H7 (cell line): Measurements from ENCODE around the gene EXD3. TPM values are rescaled to one million over a fixed set of nuclear protein-coding genes. Genes with fewer than 3 reads are reported as not detected.

Experiments used
- DNase-seq: peaks from one replicate; pipeline ENCODE4 v3.0.0; 2012
- H3K27me3 ChIP-seq: 2 replicates; pipeline ENCODE4 v1.6.0; 2011; ENCODE audit warnings: mild to moderate bottlenecking, low read length; ENCODE audit not compliant: control insufficient read depth, insufficient read depth
- H3K36me3 ChIP-seq: replicated peaks from 2 replicates; pipeline ENCODE4 v1.5.1; 2011; ENCODE audit warnings: low read length; ENCODE audit not compliant: control insufficient read depth, insufficient read depth
- H3K4me3 ChIP-seq: 2 replicates; pipeline ENCODE4 v1.5.1; 2011; ENCODE audit warnings: low read depth, mild to moderate bottlenecking, control low read depth, low read length, moderate library complexity; ENCODE audit not compliant: insufficient read depth
- total RNA-seq: library from RNA; depleted of rRNA; stranded (reverse); fragments of >200 nt; shearing (Covaris generic); gene quantifications from 2 replicates; pipeline ENCODE4 v1.2.3, GENCODE V29; 2014

The EXD3 gene
- total RNA-seq, 1 experiment from 2014 or later = 7.0 TPM

DNA sequence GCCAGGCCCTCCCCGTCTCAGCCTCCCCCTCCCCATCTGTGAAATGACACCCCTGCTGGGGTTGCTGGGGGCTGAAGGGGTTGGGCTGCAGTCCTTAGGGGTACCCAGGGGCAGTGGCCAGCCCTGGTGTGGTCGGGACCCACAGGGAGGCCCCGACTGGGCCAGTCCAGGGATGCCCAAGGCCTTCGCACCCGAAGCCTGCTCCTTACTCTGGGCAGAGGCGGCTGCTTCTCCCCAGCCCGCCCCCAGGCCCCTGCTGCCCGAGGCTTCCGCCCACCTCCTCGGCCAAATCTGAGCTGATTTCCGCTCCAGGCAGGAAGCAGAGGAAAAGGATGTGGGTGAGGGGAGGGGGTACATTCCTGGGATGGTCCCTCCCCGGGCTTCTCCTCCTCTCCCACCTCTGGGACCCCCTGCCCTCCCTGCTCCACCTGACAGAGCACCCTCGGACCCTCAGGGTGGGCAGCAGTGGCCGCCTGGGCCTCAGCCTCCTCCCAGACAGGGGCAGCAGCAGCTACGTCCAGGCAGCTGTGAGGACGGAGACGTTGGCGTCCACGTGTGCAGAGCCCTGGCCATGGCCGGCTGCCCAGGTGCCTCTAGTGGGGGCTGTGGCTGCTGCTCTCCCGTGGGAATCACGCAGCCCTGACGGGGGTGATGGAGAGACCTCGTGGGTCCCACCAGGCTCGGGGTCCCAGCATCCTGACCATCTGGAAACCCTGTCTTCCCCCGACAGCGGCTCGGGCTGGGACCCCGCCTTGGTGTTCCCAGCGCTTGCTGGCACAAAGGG lies 116.7 kb downstream of the EXD3 start:
- Histone ChIP-seq H3K4me3 (no peak overlapping the region), H3K36me3 (no peaks in the 10 kb centered on the region), H3K27me3 (peaks cover 11% of the 10 kb centered on the region)
- peak; percentile 72 for DNase-seq

DNA sequence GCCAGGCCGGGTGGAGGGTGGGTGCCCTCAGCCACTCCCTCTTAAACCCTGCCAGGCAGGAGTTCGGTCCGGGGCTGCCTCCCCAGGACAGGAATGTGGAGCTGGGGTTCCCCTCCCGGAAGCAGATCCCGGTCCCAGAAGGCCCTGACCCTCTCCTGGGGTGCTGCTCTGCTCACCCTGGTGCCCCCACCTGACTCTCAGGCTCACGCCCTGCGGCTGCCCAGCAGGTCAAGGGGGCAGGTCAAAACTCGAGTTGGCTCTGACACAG lies 117.2 kb downstream of the EXD3 start:
- Histone ChIP-seq H3K4me3 (no peak overlapping the region), H3K27me3 (peaks cover 11% of the 10 kb centered on the region), H3K36me3 (no peaks in the 10 kb centered on the region)
- no peak for DNase-seq

DNA sequence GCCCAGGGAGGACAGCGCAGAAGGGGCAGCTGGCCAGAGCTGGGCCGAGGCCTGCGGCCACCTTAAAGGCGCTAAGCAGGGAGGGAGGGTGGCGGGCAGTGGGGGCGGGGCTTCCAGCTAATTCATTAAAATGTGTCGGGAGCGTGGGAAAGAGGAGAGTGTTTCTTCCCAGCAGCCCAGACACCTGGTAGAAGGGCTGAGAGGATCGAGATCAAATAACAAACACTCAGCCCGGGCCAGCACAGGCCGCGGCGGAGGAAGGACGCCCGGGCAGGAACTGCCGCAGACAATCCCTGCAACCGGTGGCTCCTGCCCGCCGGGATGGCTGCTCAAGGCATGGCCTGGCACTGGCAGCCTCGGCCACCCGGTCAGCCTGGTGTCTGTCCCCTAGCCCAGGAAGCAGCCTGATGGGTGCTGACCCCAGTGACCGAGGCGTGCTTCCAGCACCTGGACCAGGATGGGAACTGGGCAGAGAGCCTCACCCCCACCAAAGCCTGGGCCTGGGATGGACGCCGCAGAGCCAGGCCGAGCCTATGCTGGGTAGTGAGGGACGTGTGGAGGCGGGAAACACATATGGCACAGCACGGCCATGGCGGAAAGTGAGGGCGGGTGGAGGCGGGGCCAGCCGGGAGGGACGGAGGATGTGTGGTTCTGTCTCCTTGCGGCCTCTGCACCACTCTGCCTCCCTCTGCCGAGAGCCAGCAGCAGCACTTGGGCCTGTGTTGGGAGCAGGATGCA lies 117.7 kb downstream of the EXD3 start:
- peak; percentile 86 for DNase-seq
- no peak overlapping the region; the same call in 1 of the 2 replicates for H3K4me3 ChIP-seq
- no peaks in the 10 kb centered on the region for H3K36me3 ChIP-seq
- H3K27me3 ChIP-seq = peaks cover 11% of the 10 kb centered on the region

DNA sequence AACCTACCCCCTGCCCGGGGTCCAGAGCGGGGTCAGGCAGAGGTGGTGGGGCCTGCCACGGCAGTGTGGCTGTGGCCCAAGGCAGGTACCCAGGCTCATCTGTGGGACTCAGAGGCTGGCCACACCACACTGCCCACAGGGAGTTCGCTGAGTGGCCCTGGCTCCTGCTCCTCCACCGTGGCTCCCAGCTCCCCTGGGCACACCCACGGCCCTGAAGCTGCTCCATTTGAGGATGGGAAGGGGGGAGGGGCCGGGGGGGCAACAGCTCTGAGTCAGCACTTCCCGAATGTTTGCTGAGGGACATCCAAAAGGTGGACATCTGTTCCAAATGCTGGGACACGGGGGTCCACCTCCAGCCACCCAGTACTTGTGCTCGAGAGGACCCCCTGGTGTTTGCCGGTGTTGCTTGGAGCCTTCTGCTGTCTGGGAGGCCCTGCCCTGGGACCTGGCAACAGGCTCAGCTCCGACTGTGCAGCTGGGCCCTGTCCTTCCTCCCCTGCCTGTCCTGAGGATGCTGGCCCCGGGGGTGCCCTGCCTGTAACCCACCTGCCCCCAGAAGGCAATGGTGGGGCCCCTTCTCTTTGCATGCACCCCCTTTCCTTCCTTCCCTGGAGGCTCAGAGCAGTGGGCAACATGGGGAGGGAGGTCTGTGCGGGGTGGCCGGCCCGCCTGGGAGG lies 118.4 kb downstream of the EXD3 start:
- DNase-seq = peak; percentile 69
- H3K27me3 ChIP-seq = peaks cover 11% of the 10 kb centered on the region
- H3K36me3 ChIP-seq = no peaks in the 10 kb centered on the region
- H3K4me3 ChIP-seq = no peak overlapping the region

DNA sequence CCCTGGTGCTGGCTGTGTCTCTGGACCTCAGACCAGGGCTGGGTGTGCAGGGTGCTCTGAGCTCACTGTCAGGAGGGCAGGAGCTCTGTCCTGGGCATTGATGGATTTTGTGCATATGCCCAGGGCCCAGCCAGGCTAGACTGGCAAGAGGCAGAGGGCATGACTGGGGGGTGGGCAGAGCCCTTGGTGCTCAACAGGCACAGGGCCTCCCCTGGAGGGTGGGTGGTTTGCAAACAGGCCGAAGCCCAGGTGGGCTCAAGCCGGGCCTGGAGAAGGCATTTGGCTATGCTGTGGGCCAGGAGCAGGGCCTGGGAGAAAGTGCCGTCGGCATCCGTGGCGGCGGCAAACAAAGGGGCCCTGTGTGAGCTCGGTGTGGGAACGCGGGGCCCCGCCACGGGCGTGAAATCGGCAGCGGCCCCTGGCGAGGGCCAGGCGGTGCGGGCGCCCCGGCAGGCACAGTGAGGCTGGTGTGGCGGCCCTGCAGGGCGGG lies 119.0 kb downstream of the EXD3 start:
- Histone ChIP-seq H3K27me3 (peaks cover 11% of the 10 kb centered on the region), H3K4me3 (no peak overlapping the region), H3K36me3 (no peaks in the 10 kb centered on the region)
- no peak for DNase-seq

DNA sequence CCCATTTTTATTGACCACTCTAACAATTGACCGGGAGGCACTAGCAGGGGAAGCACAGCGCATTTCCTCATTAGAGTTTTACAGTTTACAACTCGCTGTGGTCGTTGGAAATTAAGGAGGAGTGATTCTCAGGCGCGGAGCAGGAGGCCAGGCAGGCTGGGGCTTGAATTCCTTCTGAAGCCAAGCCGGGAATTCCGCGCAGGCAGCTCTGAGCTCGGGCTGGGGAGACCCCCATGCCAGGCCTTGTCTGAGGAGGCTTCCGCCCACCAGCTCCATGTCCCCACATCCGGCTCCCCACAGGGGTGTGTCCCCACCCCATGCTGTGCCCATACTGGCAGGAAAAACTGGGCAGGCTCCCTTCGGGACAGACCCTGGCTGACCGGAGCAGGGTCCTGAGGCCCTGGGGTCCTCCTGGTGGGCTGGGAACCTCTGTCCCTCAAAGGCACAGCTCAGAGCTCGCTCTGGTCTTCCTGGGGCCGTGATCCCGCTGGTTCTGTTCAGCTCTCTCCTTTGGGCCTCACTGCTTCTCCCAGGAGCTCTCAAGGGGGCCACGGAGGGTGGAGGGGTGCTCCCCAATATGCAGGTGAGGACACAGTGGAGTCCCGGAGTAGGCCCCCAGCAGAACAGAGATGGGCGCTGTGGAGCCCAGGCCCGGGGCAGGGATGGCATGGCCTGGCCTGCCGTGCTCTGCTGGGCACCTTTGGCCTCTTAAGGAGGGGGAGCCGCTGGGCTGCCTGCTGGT lies 119.6 kb downstream of the EXD3 start:
- Histone ChIP-seq H3K27me3 (peaks cover 11% of the 10 kb centered on the region), H3K36me3 (no peaks in the 10 kb centered on the region), H3K4me3 (peak overlapping the region; percentile 58)
- peak; percentile 80 for DNase-seq

DNA sequence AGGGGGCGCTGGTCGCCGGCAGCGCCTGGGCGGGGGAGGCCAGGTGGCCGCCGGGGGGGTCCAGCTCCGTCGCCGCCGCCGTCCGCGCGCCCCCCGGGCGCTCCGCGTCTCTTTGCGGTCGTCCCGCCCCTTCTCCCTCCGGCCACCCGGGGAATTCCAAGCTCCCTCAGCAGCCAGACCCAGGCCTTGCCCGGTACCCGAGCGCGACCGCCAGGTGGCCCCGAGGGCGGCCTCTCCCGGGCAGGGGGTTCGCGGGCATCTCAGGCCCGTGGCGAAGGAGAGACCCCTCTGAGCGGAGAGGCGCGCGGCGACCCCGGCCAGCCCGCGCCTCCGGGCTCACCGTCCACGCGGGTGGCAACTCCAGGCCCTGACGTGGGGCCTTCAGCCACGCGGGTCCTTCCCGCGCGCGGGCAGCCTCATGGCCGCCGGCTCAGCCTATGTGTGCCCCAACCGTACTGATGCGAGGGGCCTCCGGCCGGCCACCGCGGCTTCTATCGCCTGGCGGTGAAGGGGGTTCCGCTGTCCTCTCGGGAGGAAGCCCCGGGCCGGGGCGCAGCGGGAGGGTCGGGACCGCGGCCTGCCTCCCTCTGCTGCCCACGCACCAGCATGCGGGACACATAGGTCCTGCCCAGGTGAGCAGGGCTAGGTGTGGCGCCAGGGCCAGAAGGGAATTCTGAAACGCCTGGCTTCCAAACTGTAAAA lies 120.4 kb downstream of the EXD3 start:
- Histone ChIP-seq H3K4me3 (peak overlapping the region; percentile 58), H3K36me3 (no peaks in the 10 kb centered on the region), H3K27me3 (peaks cover 11% of the 10 kb centered on the region)
- peak; percentile 97 for DNase-seq

DNA sequence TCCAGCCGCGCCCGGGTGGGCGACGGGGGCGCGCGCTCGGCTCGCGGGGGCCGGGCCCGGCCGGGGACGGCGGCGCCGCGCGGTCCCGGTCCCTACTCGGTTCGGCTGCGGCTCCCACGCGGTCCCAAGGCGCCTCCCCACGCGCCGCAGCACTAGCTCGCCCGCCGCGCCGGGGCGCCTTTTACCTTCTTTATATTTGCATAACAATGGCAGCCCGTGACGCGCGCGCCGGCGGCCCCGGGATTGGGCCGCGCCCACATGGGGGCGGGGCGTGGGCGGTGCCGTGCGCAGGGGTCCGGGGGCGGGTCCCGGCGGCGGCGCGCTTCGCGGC lies 120.9 kb downstream of the EXD3 start, which contains the start of gene NRARP:
Gene NRARP, minus strand, starts transcription at position 154 of the 331 bp plus-strand sequence. CDS start 343 bp downstream, outside the sequence.
- peak; percentile 99 for DNase-seq
- Histone ChIP-seq H3K4me3 (peak within 1 kb of the TSS; percentile 95), H3K27me3 (peaks cover 11% of the 10 kb centered on the region), H3K36me3 (no peaks in the 10 kb centered on the region)

DNA sequence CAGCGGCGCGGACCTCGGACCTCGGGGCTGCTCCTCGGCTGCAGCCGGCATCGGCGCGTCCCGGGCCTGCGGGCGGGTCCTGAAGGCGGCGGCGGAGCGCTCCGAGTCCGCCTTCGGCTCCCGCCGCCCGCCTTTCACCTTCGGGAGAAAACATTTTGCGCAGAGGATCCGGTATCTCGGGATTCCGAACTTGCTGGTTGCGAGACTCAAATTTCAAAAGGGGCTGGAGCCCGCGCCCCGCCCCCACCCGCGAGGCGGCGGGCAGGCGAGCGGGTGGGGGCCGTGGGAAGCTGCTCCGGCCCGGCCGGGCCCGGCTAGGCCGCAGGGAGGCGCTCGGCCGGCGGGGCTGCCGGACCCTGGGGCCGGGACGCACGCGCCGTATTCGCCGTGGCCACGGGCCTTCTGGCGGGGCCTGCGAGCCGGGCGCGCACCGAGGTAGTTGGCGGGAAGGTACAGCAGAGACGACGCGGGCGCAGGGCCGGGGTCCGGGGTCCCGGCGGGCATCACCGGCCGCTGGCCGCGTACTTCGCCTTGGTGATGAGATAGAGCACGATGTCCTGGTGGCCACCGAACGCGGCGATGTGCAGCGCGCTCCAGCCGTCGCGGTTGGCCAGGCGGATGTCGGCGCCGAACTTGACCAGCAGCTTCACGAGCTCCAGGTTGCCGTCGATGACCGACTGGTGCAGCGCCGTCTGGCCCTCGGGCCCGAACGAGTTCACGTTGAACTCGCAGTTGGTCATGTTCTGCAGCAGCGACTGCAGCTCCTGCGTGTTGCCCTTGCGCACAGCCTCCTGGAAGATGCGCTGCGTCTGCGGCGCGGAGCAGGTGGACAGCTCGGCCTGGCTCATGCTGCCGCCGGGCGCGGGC lies 121.6 kb downstream of the EXD3 start:
- H3K27me3 ChIP-seq = peaks cover 16% of the 10 kb centered on the region
- peak; percentile 93 for DNase-seq
- H3K36me3 ChIP-seq = no peaks in the 10 kb centered on the region
- H3K4me3 ChIP-seq = peak overlapping the region; percentile 95

DNA sequence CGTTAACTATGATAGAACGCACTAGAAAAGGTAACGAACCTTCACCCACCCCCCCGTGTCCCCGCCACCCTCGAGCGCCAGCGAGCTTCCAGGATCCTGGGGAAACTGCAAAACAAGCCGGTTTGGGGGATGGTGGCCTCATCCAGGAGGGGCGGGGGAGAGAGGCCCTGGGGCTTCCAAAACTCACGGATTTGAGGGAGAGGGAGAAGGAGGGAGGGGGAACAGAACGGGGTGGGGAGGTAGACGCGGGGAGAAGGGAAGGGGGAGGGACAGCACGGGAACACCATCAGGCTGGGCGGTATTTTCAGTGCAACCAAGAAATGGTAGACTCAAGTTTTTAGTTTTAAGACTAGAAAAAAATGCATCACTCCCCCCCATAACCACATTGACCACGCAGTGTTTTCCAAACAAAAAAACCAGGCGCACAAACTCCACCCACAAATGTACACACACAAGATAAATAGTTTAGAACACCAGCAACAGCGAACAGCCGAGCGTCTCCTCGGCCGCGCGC lies 122.3 kb downstream of the EXD3 start:
- H3K27me3 ChIP-seq = peaks cover 20% of the 10 kb centered on the region
- peak; percentile 92 for DNase-seq
- no peaks in the 10 kb centered on the region for H3K36me3 ChIP-seq
- H3K4me3 ChIP-seq = peak overlapping the region; percentile 95

DNA sequence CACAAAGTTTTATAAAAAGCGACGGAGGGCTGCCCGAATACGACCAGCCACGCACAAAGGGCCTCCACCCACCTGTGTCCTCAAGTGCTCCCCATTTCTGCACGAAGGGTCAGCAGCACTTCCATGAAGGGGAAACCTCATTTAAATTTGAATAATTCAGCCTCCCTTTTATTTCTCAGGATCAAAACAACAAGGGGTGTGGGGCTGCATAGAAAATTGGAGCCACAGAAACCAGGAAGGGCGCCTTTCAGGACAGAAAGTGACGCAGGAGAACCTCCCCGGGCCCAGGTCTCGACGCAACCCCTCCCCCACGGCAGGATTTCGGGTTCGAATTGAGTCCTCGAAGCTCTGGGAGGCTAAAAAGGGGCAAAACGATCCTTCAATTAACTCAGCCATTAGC lies 123.0 kb downstream of the EXD3 start:
- Histone ChIP-seq H3K27me3 (peaks cover 21% of the 10 kb centered on the region), H3K36me3 (no peaks in the 10 kb centered on the region), H3K4me3 (peak overlapping the region; percentile 95)
- no peak for DNase-seq

DNA sequence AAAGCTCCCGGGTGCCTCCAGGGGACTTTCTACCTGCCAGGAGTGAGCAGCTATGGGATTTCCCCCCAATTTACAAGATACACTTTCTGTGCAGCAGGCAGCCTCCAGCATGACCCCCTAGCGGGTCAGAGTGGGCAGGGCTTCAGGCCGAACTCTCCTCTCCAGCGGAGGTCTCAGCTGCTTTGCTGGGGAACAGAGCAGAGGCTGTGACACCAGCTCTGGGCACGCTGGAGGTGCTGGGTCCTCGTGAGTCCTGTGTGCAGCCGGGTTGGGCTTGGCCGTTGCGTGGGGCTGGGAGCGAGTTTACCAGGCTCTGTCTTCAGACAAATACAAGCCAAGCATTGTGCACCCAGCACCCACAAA lies 123.8 kb downstream of the EXD3 start:
- no peak for DNase-seq
- Histone ChIP-seq H3K4me3 (peak overlapping the region; percentile 10; the same call in 1 of the 2 replicates), H3K36me3 (no peaks in the 10 kb centered on the region), H3K27me3 (peaks cover 26% of the 10 kb centered on the region)
